BLaER1 treated with 17β-estradiol and CSF1 and Interleukin-3, amounts not matched to agents 10 nM and 100 nM (cell line): ENCODE data around the gene CLTCL1.

Experiments
- H3K27ac ChIP-seq, 11 experiments: shearing (Covaris generic); formaldehyde crosslinking; 2 replicates each; pipeline ENCODE4 v1.8.1; 2022
- H3K27me3 ChIP-seq, 11 experiments: shearing (Covaris generic); formaldehyde crosslinking; 2 replicates each; pipeline ENCODE4 v1.8.1; 2022
- H3K36me3 ChIP-seq, 11 experiments: shearing (Covaris generic); formaldehyde crosslinking; 2 replicates each; pipeline ENCODE4 v1.8.1; 2022
- H3K4me1 ChIP-seq, 10 experiments: shearing (Covaris generic); formaldehyde crosslinking; 2 replicates each; pipeline ENCODE4 v1.8.1; 2022
- H3K4me2 ChIP-seq, 11 experiments: shearing (Covaris generic); formaldehyde crosslinking; 2 replicates each; pipeline ENCODE4 v1.8.1; 2022
- H3K4me3 ChIP-seq, 10 experiments: shearing (Covaris generic); formaldehyde crosslinking; 2 replicates each; pipeline ENCODE4 v1.8.1; 2022
- H3K9ac ChIP-seq, 11 experiments: shearing (Covaris generic); formaldehyde crosslinking; 2 replicates each; pipeline ENCODE4 v1.8.1; 2022
- H3K9me3 ChIP-seq, 11 experiments: shearing (Covaris generic); formaldehyde crosslinking; replicated peaks in 1 of 11; 2 replicates each; pipeline ENCODE4 v1.8.1; 2022
- H4K20me1 ChIP-seq, 11 experiments: shearing (Covaris generic); formaldehyde crosslinking; 2 replicates each; pipeline ENCODE4 v1.8.1; 2022
- Cebpa-rat ChIP-seq, 11 experiments: shearing (Covaris generic); IDR thresholded peaks; 2 replicates each; pipeline ENCODE4 v1.8.1; 2022

CLTCL1 gene

GRCh38 chr22:19148417-19149046, 143.0 kb downstream of the CLTCL1 start:
- Histone ChIP-seq H3K27me3 (peaks cover 32 to 55% (median 46%) of the 10 kb centered on the region in 11 experiments), H3K9me3 (peaks cover 10 to 30% (median 20%) of the 10 kb centered on the region in 11 experiments; a peak in 20 of 22 replicates), H3K4me3 (no peak overlapping the region), H3K4me2 (no peak overlapping the region), H3K9ac (no peak overlapping the region), H3K36me3 (no peaks in the 10 kb centered on the region), H3K4me1 (peaks cover 3 to 5% (median 4%) of the 10 kb centered on the region in 10 experiments), H3K27ac (no peak overlapping the region), H4K20me1 (peaks cover 0 to 8% (median 5%) of the 10 kb centered on the region in 11 experiments; a peak in 11 of 22 replicates)
- no peak for TF ChIP-seq Cebpa-rat (IDR thresholded peaks at IDR 0.05)

GRCh38 chr22:19147195-19147780, 144.2 kb downstream of the CLTCL1 start:
- peaks cover 0 to 21% (median 17%) of the 10 kb centered on the region in 11 experiments; a peak in 13 of 22 replicates for H4K20me1 ChIP-seq
- peaks cover 32 to 51% (median 44%) of the 10 kb centered on the region in 11 experiments for H3K27me3 ChIP-seq
- peaks cover 11 to 17% (median 14%) of the 10 kb centered on the region in 10 experiments for H3K4me1 ChIP-seq
- H3K9ac ChIP-seq: 0 out of 22 replicates have a peak overlapping the region, but pooled peaks of 1 of the 11 experiments have one; percentile 15
- H3K36me3 ChIP-seq: peaks cover 5 to 10% (median 6%) of the 10 kb centered on the region in 11 experiments
- H3K27ac ChIP-seq: no peak overlapping the region
- no peak for TF ChIP-seq Cebpa-rat (IDR thresholded peaks at IDR 0.05)
- peaks cover 10 to 30% (median 20%) of the 10 kb centered on the region in 11 experiments; a peak in 20 of 22 replicates for H3K9me3 ChIP-seq
- no peak overlapping the region for H3K4me2 ChIP-seq
- H3K4me3 ChIP-seq: no peak overlapping the region

- peaks cover 29 to 42% (median 36%) of the 10 kb centered on the region in 11 experiments for H3K27me3 ChIP-seq
- peaks cover 0 to 29% (median 21%) of the 10 kb centered on the region in 11 experiments; a peak in 14 of 22 replicates for H4K20me1 ChIP-seq
- H3K9me3 ChIP-seq: peaks cover 10 to 27% (median 20%) of the 10 kb centered on the region in 11 experiments; a peak in 20 of 22 replicates
- no peak overlapping the region for H3K27ac ChIP-seq
- 0 out of 22 replicates have a peak overlapping the region, but pooled peaks of 1 of the 11 experiments have one; percentile 15 for H3K9ac ChIP-seq
- H3K4me2 ChIP-seq: no peak overlapping the region
- peaks cover 14 to 19% (median 15%) of the 10 kb centered on the region in 11 experiments for H3K36me3 ChIP-seq
- no peak for TF ChIP-seq Cebpa-rat (IDR thresholded peaks at IDR 0.05)
- H3K4me3 ChIP-seq: no peak overlapping the region
- peaks cover 11 to 17% (median 14%) of the 10 kb centered on the region in 10 experiments for H3K4me1 ChIP-seq
These were observed 145.1 kb downstream of the CLTCL1 start for GRCh38 chr22:19146215-19146968.

DNA sequence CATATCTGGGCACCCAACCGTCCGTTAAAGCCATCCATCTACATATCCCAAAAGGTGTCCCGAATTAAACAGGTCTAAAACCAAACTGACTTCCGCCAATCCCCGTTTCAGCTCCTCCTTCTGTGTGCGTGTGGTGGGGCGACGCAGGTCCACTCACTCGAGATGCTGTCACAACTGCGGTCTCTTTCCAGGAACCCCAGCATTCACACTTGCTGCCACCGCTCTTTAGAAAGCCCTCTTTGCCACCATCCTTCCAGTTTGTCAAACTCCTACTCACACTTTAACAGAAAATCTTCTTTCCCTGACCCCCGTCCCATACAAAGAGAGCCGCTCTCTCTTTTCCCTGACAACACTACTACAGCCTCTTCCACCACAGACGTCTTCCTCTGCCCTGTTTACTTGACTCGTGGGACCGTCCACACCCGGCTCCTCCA, 147.5 kb downstream of the CLTCL1 start:
- Histone ChIP-seq H3K4me3 (peak overlapping the region; percentile 80 to 96 (median 90)), H3K27me3 (peaks cover 7 to 18% (median 12%) of the 10 kb centered on the region in 11 experiments), H3K27ac (peak overlapping the region; percentile 54 to 82 (median 72); a peak in 21 of 22 replicates), H3K4me2 (peak overlapping the region; percentile 89 to 99 (median 96)), H3K36me3 (peaks cover 38 to 43% (median 39%) of the 10 kb centered on the region in 11 experiments), H4K20me1 (peaks cover 0 to 46% (median 25%) of the 10 kb centered on the region in 11 experiments; a peak in 15 of 22 replicates), H3K4me1 (peaks cover 11 to 17% (median 14%) of the 10 kb centered on the region in 10 experiments), H3K9ac (peak overlapping the region; percentile 82 to 93 (median 88)), H3K9me3 (peaks cover 0 to 5% (median 2%) of the 10 kb centered on the region in 11 experiments; a peak in 14 of 22 replicates)
- TF ChIP-seq Cebpa-rat (IDR thresholded peaks at IDR 0.05): no peak

GRCh38 chr22:19143212-19143611, 148.3 kb downstream of the CLTCL1 start:
- peaks cover 0 to 10% (median 4%) of the 10 kb centered on the region in 11 experiments; a peak in 15 of 22 replicates for H3K27me3 ChIP-seq
- no peaks in the 10 kb centered on the region for H3K9me3 ChIP-seq
- H3K27ac ChIP-seq: peak overlapping the region in 1 of 11 experiments; percentile 77; a peak in 1 of 22 replicates
- TF ChIP-seq Cebpa-rat (IDR thresholded peaks at IDR 0.05): no peak
- peaks cover 46 to 50% (median 47%) of the 10 kb centered on the region in 11 experiments for H3K36me3 ChIP-seq
- peaks cover 0 to 54% (median 31%) of the 10 kb centered on the region in 11 experiments; a peak in 15 of 22 replicates for H4K20me1 ChIP-seq
- peaks cover 11 to 17% (median 14%) of the 10 kb centered on the region in 10 experiments for H3K4me1 ChIP-seq
- H3K4me2 ChIP-seq: peak overlapping the region; percentile 89 to 99 (median 96)
- peak overlapping the region; percentile 82 to 93 (median 88); a peak in 21 of 22 replicates for H3K9ac ChIP-seq
- peak overlapping the region; percentile 80 to 96 (median 90) for H3K4me3 ChIP-seq

GRCh38 chr22:19142394-19142793, 149.1 kb downstream of the CLTCL1 start:
- H3K36me3 ChIP-seq: peaks cover 54 to 59% (median 55%) of the 10 kb centered on the region in 11 experiments
- no peaks in the 10 kb centered on the region for H3K9me3 ChIP-seq
- peaks cover 0 to 2% (median 0%) of the 10 kb centered on the region in 11 experiments; a peak in 2 of 22 replicates for H3K27me3 ChIP-seq
- H3K4me1 ChIP-seq: peaks cover 11 to 17% (median 14%) of the 10 kb centered on the region in 10 experiments
- no peak overlapping the region for H3K27ac ChIP-seq
- H3K4me2 ChIP-seq: peak overlapping the region in 2 of 11 experiments; percentile 89 to 98; a peak in 2 of 22 replicates
- H3K4me3 ChIP-seq: 0 out of 20 replicates have a peak overlapping the region, but pooled peaks of 1 of the 10 experiments have one; percentile 96
- peak overlapping the region in 9 of 11 experiments; percentile 3 to 93 (median 24); a peak in 6 of 22 replicates for H3K9ac ChIP-seq
- TF ChIP-seq Cebpa-rat (IDR thresholded peaks at IDR 0.05): no peak
- peaks cover 0 to 62% (median 38%) of the 10 kb centered on the region in 11 experiments; a peak in 15 of 22 replicates for H4K20me1 ChIP-seq

- Histone ChIP-seq H3K9ac (0 out of 22 replicates have a peak overlapping the region, but pooled peaks of 1 of the 11 experiments have one; percentile 15), H3K4me1 (peaks cover 11 to 17% (median 14%) of the 10 kb centered on the region in 10 experiments), H3K36me3 (peaks cover 76 to 83% (median 79%) of the 10 kb centered on the region in 11 experiments), H3K4me3 (no peak overlapping the region), H4K20me1 (peaks cover 0 to 75% (median 49%) of the 10 kb centered on the region in 11 experiments; a peak in 15 of 22 replicates), H3K4me2 (no peak overlapping the region), H3K27me3 (no peaks in the 10 kb centered on the region), H3K27ac (no peak overlapping the region), H3K9me3 (no peaks in the 10 kb centered on the region)
- TF ChIP-seq Cebpa-rat (IDR thresholded peaks at IDR 0.05): no peak
These were observed 151.5 kb downstream of the CLTCL1 start for GRCh38 chr22:19139974-19140373.

GRCh38 chr22:19139001-19139356, 152.5 kb downstream of the CLTCL1 start:
- H3K4me2 ChIP-seq: no peak overlapping the region
- H3K27ac ChIP-seq: no peak overlapping the region
- no peaks in the 10 kb centered on the region for H3K9me3 ChIP-seq
- H3K36me3 ChIP-seq: peaks cover 86 to 93% (median 89%) of the 10 kb centered on the region in 11 experiments
- no peak overlapping the region for H3K4me3 ChIP-seq
- 0 out of 22 replicates have a peak overlapping the region, but pooled peaks of 1 of the 11 experiments have one; percentile 26 for H3K9ac ChIP-seq
- TF ChIP-seq Cebpa-rat (IDR thresholded peaks at IDR 0.05): no peak
- no peaks in the 10 kb centered on the region for H3K27me3 ChIP-seq
- H3K4me1 ChIP-seq: peaks cover 11 to 17% (median 14%) of the 10 kb centered on the region in 10 experiments
- H4K20me1 ChIP-seq: peaks cover 0 to 82% (median 54%) of the 10 kb centered on the region in 11 experiments; a peak in 15 of 22 replicates
